Kidney epithelial cell (primary cell): ENCODE results near the gene TRAF1. TPM values are rescaled to one million over a fixed set of nuclear protein-coding genes. Genes with fewer than 3 reads are reported as not detected.

Source experiments
- DNase-seq: peaks from one replicate; pipeline ENCODE4 v3.0.0-alpha.2; 2010; ENCODE audit warnings: low read depth
- H3K27me3 ChIP-seq: 2 replicates; pipeline ENCODE4 v1.6.0; 2011; ENCODE audit warnings: low read length; ENCODE audit not compliant: control insufficient read depth, insufficient read depth
- H3K36me3 ChIP-seq: 2 replicates; pipeline ENCODE4 v1.5.1; 2011; ENCODE audit warnings: low read length; ENCODE audit not compliant: control insufficient read depth, insufficient read depth
- H3K4me3 ChIP-seq: 2 replicates; pipeline ENCODE4 v1.5.1; 2011; ENCODE audit warnings: low read depth, mild to moderate bottlenecking, control low read depth, low read length
- CTCF ChIP-seq: IDR thresholded peaks from 2 replicates; pipeline ENCODE4 v1.5.1; 2011; ENCODE audit warnings: mild to moderate bottlenecking, moderate library complexity, low read length, control low read depth, inconsistent platforms; ENCODE audit not compliant: insufficient read depth, poor library complexity, severe bottlenecking
- total RNA-seq: library from RNA; depleted of rRNA; stranded (reverse); fragments of >200 nt; gene quantifications from 2 replicates; pipeline ENCODE4 v1.2.3, GENCODE V29; 2015

The TRAF1 gene
- total RNA-seq, 1 donor from 2014 or later = 7.5 TPM

- Histone ChIP-seq H3K27me3 (no peaks in the 10 kb centered on the region), H3K36me3 (no peaks in the 10 kb centered on the region), H3K4me3 (no peak overlapping the region)
- no peak for TF ChIP-seq CTCF
- DNase-seq = no peak
These were observed 24.1 kb upstream of the TRAF1 start for GRCh38 chr9:120950421-120951388.

DNA sequence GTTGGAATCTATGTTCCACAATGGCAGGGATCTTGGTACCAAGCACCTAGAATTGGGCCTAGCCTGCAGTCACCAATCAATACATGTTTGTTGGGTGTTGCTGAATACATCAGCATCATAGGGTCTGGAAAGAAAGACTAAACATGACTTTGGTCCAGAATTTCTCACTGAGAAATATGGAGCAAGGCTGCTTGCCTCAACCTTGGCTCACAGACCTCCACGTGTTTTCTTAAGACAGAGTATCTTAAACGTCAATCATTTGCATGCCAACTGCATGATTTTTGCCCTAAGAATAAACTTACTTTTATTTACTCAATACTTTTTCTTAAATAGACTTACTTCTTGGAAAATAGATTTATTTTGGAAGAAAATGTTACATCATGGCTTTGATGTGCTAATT, 22.7 kb upstream of the TRAF1 start:
- TF ChIP-seq CTCF = no peak
- Histone ChIP-seq H3K27me3 (no peaks in the 10 kb centered on the region), H3K4me3 (no peak overlapping the region), H3K36me3 (no peaks in the 10 kb centered on the region)
- DNase-seq = no peak

- Histone ChIP-seq H3K36me3 (no peaks in the 10 kb centered on the region), H3K27me3 (no peaks in the 10 kb centered on the region), H3K4me3 (no peak overlapping the region)
- DNase-seq = no peak
- TF ChIP-seq CTCF = no peak
These were observed 22.2 kb upstream of the TRAF1 start for GRCh38 chr9:120948824-120949223.

- no peak for TF ChIP-seq CTCF
- no peak for DNase-seq
- H3K36me3 ChIP-seq = no peaks in the 10 kb centered on the region
These were observed 20.6 kb upstream of the TRAF1 start for GRCh38 chr9:120947222-120947621.

GRCh38 chr9:120946259-120946658, 19.7 kb upstream of the TRAF1 start:
- no peaks in the 10 kb centered on the region for H3K27me3 ChIP-seq
- no peaks in the 10 kb centered on the region for H3K36me3 ChIP-seq
- TF ChIP-seq CTCF = no peak
- H3K4me3 ChIP-seq = no peak overlapping the region
- DNase-seq = no peak

More at GRCh38 chr9:120947222-120947621, 20.6 kb upstream of the TRAF1 start:
- H3K4me3 ChIP-seq = no peak overlapping the region
- no peaks in the 10 kb centered on the region for H3K27me3 ChIP-seq
